Endothelial cell of umbilical vein (primary cell): Measurements from ENCODE around the gene ZNF714. TPM values are rescaled to one million over a fixed set of nuclear protein-coding genes. Genes with fewer than 3 reads are reported as not detected.

Experiments used
- BruUV-seq: library from RNA; stranded (reverse); fragments of 400-500 nt; replicated peaks from 2 replicates; lab custom pipeline; 2021; lab: Mats Ljungman, UMichigan
- CTCF ChIA-PET: fragments of 300-600, 350-600 bp; sonication (Branson Sonifier 250); formaldehyde crosslinking; loops from one replicate; lab custom pipeline; 2021; ENCODE audit warnings: antibody characterized with exemption, inconsistent platforms; lab: Charles Lee
- POLR2A ChIA-PET: fragments of 300-600, 350-600 bp; sonication (Branson Sonifier 250); formaldehyde crosslinking; loops from one replicate; lab custom pipeline; 2021; ENCODE audit warnings: antibody characterized with exemption, inconsistent platforms; lab: Charles Lee
- DNase-seq: peaks from one replicate; pipeline ENCODE4 v3.0.0-alpha.2; 2011; ENCODE audit warnings: low read depth, low spot score
- FAIRE-seq: peaks from 2 replicates; lab custom pipeline; 2011; peaks lifted over from hg19 to GRCh38; lab: Jason Lieb, UNC
- H2AFZ ChIP-seq: 2 replicates; pipeline ENCODE4 v1.6.0; 2012; ENCODE audit warnings: low read depth, low read length, control low read depth, inconsistent platforms
- H3K27ac ChIP-seq: 2 replicates; pipeline ENCODE4 v1.5.1; 2011; ENCODE audit warnings: low read depth, mild to moderate bottlenecking, control low read depth, low read length, moderate library complexity; ENCODE audit not compliant: insufficient read depth
- H3K27me3 ChIP-seq, 2 experiments: 2 replicates each; pipeline versions ENCODE4 v1.6.0 to v1.6.1; 2011; ENCODE audit warnings: low read length in 2 of 2, mixed read lengths in 1 of 2; ENCODE audit not compliant: control insufficient read depth in 2 of 2, insufficient read depth in 2 of 2
- H3K36me3 ChIP-seq, 2 experiments: 2 replicates in 1 of 2; 3 replicates in 1 of 2; pipeline ENCODE4 v1.5.1; 2011; ENCODE audit warnings: low read length in 2 of 2, mild to moderate bottlenecking in 1 of 2, moderate library complexity in 1 of 2; ENCODE audit not compliant: control insufficient read depth in 2 of 2, insufficient read depth in 2 of 2; ENCODE audit errors: extremely low read depth in 1 of 2
- H3K4me1 ChIP-seq: 3 replicates; pipeline ENCODE4 v1.5.1; 2011; ENCODE audit warnings: mild to moderate bottlenecking, low read length; ENCODE audit not compliant: control insufficient read depth, insufficient read depth; ENCODE audit errors: extremely low read depth
- H3K4me2 ChIP-seq: 2 replicates; pipeline ENCODE4 v1.6.1; 2011; ENCODE audit warnings: low read length, control low read depth, mixed read lengths; ENCODE audit not compliant: insufficient read depth
- H3K4me3 ChIP-seq, 3 experiments: fragments of 200-600 bp in 1 of 3; sonication (generic), shearing (Covaris generic) in 1 of 3; replicated peaks in 1 of 3; 2 replicates each; pipeline ENCODE4 v1.5.1; 2011 to 2016; ENCODE audit warnings: control low read depth in 3 of 3, low read length in 3 of 3, mild to moderate bottlenecking in 2 of 3, inconsistent platforms in 1 of 3, low read depth in 1 of 3, moderate library complexity in 1 of 3; ENCODE audit not compliant: insufficient read depth in 1 of 3
- H3K79me2 ChIP-seq: 2 replicates; pipeline ENCODE4 v1.6.0; 2012; ENCODE audit warnings: low read length, inconsistent platforms; ENCODE audit not compliant: control insufficient read depth, insufficient read depth
- H3K9ac ChIP-seq: replicated peaks from 2 replicates; pipeline ENCODE3; 2011; ENCODE audit warnings: low read length, control low read depth; ENCODE audit not compliant: insufficient read depth; ENCODE audit errors: extremely low read depth
- H3K9me1 ChIP-seq: replicated peaks from 3 replicates; pipeline ENCODE4 v1.6.0; 2011; ENCODE audit warnings: mild to moderate bottlenecking, low read length; ENCODE audit not compliant: control insufficient read depth, insufficient read depth; ENCODE audit errors: extremely low read depth
- H3K9me3 ChIP-seq: replicated peaks from 2 replicates; pipeline ENCODE4 v1.5.1; 2012; ENCODE audit warnings: low read length, inconsistent platforms; ENCODE audit not compliant: control insufficient read depth, insufficient read depth
- H4K20me1 ChIP-seq: replicated peaks from 2 replicates; pipeline ENCODE3; 2011; ENCODE audit warnings: mild to moderate bottlenecking, low read length; ENCODE audit not compliant: control insufficient read depth, insufficient read depth; ENCODE audit errors: extremely low read depth
- CTCF ChIP-seq, 2 donors: IDR thresholded peaks; 1 replicate in 1 of 2; 2 replicates in 1 of 2; pipeline ENCODE4 v1.5.1; 2011; ENCODE audit warnings: low read length in 2 of 2, mild to moderate bottlenecking in 2 of 2, moderate library complexity in 2 of 2, control low read depth in 1 of 2, inconsistent platforms in 1 of 2, low read depth in 1 of 2; ENCODE audit not compliant: insufficient read depth in 1 of 2; ENCODE audit errors: extremely low read depth in 1 of 2
- EZH2 ChIP-seq: IDR thresholded peaks from 2 replicates; pipeline ENCODE4 v1.6.1; 2012; ENCODE audit warnings: borderline replicate concordance, low read depth, mild to moderate bottlenecking, moderate library complexity, low read length, inconsistent platforms; ENCODE audit not compliant: severe bottlenecking
- FOS ChIP-seq: IDR thresholded peaks from 2 replicates; pipeline ENCODE4 v1.6.1; 2011; ENCODE audit warnings: mild to moderate bottlenecking, low read length, moderate library complexity, borderline replicate concordance; ENCODE audit not compliant: insufficient read depth
- GATA2 ChIP-seq: IDR thresholded peaks from 2 replicates; pipeline ENCODE4 v1.7.0; 2011; ENCODE audit warnings: low read depth, mild to moderate bottlenecking, moderate library complexity, mixed read lengths, low read length; ENCODE audit not compliant: insufficient read length, insufficient read depth
- JUN ChIP-seq: IDR thresholded peaks from 2 replicates; pipeline ENCODE4 v1.6.1; 2011; ENCODE audit warnings: borderline replicate concordance, low read depth; ENCODE audit not compliant: insufficient read length, insufficient read depth
- MYC ChIP-seq: IDR thresholded peaks from one replicate; pipeline ENCODE4 v1.6.1; 2011; ENCODE audit warnings: mild to moderate bottlenecking, low read depth, low read length
- POLR2A ChIP-seq: IDR thresholded peaks from 2 replicates; pipeline ENCODE4 v1.6.1; 2012; ENCODE audit warnings: low read depth, mild to moderate bottlenecking, control low read depth, low read length
- POLR2AphosphoS5 ChIP-seq: IDR thresholded peaks from 2 replicates; pipeline ENCODE4 v1.6.1; 2012; ENCODE audit warnings: low read depth, mild to moderate bottlenecking, control low read depth, low read length, moderate library complexity; ENCODE audit not compliant: insufficient read depth
- dilution Hi-C: fragments of 300-500 bp; cut with MboI; formaldehyde crosslinking; loops from one replicate; pipeline ENCODE4 v1.15.0; 2019; ENCODE audit warnings: low sequenced_read_pairs; ENCODE audit not compliant: extremely low pct_ligation_motif_present
- intact Hi-C: fragments of 100-400 bp; cut with micrococcal nuclease; formaldehyde crosslinking; loops from one replicate; pipeline ENCODE4 v1.10.0; 2022
- polyA plus RNA-seq, 4 experiments: library from polyadenylated mRNA; depleted of rRNA in 3 of 4; stranded (reverse) in 3 of 4; unstranded in 1 of 4; fragments of >200 nt; gene quantifications; 2 replicates each; pipeline versions ENCODE4 v1.2.1 to v1.2.3, GENCODE V29; 2011 to 2012; ENCODE audit warnings: missing spikeins in 1 of 4
- total RNA-seq: library from RNA; stranded (reverse); gene quantifications from 2 replicates; pipeline ENCODE4 v1.2.3, GENCODE V29; 2021
- TF ChIP-seq, protein P1 (sequence below): IDR thresholded peaks from 2 replicates; pipeline ENCODE4 v1.6.1; 2011; ENCODE audit not compliant: insufficient read depth, insufficient read length

The ZNF714 gene
- total and polyA plus RNA-seq, 2 donors (not counting 3 experiments of a cell fraction or from before 2014, with no cell fraction given): 3.4 to 15.0 TPM

- Histone ChIP-seq H4K20me1 (no peaks in the 10 kb centered on the region), H3K27me3 (no peaks in the 10 kb centered on the region), H3K4me2 (no peak overlapping the region), H3K9me1 (no peaks in the 10 kb centered on the region), H3K36me3 (no peaks in the 10 kb centered on the region), H3K27ac (no peak overlapping the region), H2AFZ (no peak overlapping the region), H3K4me3 (no peak overlapping the region), H3K79me2 (no peaks in the 10 kb centered on the region), H3K4me1 (no peaks in the 10 kb centered on the region), H3K9ac (no peak overlapping the region), H3K9me3 (no peaks in the 10 kb centered on the region)
- no peak for TF ChIP-seq EZH2
- no peak for TF ChIP-seq JUN
- TF ChIP-seq CTCF (IDR thresholded peaks at IDR 0.05; ENCODE audit: extremely low read depth in 1 of 2, insufficient read depth in 1 of 2, low read depth in 1 of 2, low read length in 2 of 2): no peak
- no peak for TF ChIP-seq MYC
- TF ChIP-seq GATA2: no peak
- TF ChIP-seq POLR2A: no peak
- TF ChIP-seq, protein P1, sequence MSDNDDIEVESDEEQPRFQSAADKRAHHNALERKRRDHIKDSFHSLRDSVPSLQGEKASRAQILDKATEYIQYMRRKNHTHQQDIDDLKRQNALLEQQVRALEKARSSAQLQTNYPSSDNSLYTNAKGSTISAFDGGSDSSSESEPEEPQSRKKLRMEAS: no peak
- no peak for TF ChIP-seq FOS
- TF ChIP-seq POLR2AphosphoS5: no peak
- intact Hi-C loops (no loop called here), dilution Hi-C loops (no loop called here)
- DNase-seq: no peak
- ChIA-PET POLR2A (no interaction called here), CTCF (interaction anchor here (0.5 kb wide), 1 partner anchor 926 kb away, joined by 3 read pairs; no protein-coding TSS in a partner anchor)
- no TSS peak for BruUV-seq
- FAIRE-seq: no peak
Measured at GRCh38 chr19:21127898-21128297, 45.9 kb downstream of the ZNF714 start.
